GM12801 (cell line): ENCODE measurements around the gene GNA15.

ENCODE experiments used
- TF ChIP-seq, protein P1 (sequence below): IDR thresholded peaks from one replicate; pipeline ENCODE4 v1.5.1; 2011; ENCODE audit warnings: control low read depth; ENCODE audit not compliant: insufficient read length; ENCODE audit errors: extremely low read depth

GNA15 gene

GRCh38 chr19:3097442-3097871 lies 38.4 kb upstream of the GNA15 start:
- TF ChIP-seq, protein P1, sequence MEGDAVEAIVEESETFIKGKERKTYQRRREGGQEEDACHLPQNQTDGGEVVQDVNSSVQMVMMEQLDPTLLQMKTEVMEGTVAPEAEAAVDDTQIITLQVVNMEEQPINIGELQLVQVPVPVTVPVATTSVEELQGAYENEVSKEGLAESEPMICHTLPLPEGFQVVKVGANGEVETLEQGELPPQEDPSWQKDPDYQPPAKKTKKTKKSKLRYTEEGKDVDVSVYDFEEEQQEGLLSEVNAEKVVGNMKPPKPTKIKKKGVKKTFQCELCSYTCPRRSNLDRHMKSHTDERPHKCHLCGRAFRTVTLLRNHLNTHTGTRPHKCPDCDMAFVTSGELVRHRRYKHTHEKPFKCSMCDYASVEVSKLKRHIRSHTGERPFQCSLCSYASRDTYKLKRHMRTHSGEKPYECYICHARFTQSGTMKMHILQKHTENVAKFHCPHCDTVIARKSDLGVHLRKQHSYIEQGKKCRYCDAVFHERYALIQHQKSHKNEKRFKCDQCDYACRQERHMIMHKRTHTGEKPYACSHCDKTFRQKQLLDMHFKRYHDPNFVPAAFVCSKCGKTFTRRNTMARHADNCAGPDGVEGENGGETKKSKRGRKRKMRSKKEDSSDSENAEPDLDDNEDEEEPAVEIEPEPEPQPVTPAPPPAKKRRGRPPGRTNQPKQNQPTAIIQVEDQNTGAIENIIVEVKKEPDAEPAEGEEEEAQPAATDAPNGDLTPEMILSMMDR = no peak

- TF ChIP-seq, protein P1 = no peak
Observed at GRCh38 chr19:3098141-3098514, 37.7 kb upstream of the GNA15 start.

DNA sequence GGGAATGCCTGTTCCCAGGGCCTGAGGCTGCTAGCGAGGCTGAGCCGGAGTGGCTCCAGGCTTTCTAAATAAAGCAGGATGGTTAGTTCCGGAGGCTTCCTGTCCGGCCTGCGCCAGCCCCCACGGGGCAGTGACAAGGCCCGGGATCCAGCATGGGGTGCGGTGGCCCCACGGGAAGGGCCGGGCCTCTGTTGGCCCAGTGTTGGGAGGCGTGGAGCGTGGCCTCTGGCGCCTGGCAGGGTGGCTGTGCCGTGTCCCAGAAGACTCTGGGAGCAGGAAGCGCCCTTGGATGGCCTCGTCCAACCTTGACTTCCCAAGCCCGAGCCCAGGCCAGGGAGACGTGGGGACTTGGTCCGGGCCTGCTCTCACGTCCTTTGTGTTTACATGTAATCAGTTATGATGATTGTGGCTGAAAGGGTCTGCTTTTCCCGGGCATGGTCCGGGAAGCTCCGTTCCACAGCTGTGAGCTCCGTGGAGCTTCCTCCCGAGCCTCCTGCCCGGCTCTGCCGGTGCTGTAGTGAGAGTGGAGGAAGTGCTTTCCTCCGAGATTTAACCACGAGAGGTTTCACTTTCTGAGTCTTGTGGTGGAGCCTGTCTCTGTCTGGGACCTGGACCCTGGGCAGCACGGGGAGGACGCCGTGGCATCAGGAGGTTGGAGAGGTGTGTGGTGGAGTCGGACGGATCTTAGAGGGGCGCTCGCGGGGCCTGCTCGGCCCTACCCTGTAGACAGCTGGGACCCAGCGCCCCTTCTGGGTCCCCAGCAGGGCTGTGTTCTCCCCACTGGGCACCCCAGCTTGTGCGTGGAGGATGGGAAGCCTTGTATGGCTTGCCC lies 37.1 kb upstream of the GNA15 start:
- TF ChIP-seq, protein P1 = no peak

DNA sequence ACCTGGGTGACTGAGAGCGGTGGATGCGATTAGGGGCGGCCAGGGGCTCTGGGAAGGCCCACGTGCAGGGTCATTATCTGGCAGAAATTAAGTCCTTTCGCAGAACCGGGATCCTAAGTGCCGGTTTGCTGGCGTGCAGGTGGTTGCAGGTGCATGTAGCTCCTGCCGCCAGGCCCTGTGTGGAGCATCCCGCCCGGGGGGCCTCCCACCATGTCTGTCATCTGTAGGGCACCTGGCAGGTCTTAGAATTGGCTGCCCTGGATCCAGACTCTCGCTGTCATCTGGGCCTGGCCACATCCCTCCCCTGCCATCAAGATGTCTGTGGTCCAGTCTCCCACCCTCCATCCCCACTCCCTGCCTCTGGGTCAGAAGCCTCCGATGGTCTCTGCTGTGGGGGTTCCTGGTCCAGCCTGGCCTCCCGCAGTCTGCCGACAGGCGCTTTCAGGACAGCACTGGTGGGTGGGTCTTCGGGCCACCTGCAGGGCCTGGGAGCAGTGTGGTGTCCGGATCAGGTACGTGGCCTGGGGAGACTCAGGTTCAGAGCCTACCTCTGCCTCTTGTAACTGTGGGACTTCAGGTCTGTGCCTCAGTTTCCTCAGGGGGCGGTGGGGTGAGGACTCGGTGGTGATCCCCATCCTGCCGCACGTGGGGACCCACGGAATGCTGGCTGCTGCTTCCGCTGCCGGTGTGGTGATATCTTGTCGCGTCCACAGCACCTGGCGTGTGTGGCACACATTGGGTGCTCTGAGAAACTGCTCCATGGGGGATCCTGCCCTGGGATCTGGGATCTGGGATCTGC lies 36.3 kb upstream of the GNA15 start:
- TF ChIP-seq, protein P1 = no peak

DNA sequence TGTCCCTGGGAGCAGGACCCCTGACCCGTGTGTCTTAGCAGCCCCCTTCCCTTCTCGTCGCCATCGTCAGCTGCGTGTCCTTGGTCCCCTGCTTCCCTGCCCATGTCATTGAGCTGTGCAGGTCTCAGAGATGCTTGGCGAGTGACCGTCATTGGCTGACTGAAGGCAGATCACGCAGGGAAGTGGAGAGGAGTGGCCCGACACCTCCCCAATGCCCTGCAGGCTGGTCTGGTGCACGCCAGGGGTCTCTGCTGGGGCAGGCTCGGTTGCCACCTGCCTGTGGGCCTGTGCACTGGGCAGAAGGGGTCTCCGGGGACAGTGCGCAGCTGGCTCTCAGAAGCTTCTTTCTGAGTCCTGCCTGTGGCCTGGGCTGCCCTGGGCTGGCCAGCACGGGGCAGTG lies 35.5 kb upstream of the GNA15 start:
- TF ChIP-seq, protein P1 = no peak

DNA sequence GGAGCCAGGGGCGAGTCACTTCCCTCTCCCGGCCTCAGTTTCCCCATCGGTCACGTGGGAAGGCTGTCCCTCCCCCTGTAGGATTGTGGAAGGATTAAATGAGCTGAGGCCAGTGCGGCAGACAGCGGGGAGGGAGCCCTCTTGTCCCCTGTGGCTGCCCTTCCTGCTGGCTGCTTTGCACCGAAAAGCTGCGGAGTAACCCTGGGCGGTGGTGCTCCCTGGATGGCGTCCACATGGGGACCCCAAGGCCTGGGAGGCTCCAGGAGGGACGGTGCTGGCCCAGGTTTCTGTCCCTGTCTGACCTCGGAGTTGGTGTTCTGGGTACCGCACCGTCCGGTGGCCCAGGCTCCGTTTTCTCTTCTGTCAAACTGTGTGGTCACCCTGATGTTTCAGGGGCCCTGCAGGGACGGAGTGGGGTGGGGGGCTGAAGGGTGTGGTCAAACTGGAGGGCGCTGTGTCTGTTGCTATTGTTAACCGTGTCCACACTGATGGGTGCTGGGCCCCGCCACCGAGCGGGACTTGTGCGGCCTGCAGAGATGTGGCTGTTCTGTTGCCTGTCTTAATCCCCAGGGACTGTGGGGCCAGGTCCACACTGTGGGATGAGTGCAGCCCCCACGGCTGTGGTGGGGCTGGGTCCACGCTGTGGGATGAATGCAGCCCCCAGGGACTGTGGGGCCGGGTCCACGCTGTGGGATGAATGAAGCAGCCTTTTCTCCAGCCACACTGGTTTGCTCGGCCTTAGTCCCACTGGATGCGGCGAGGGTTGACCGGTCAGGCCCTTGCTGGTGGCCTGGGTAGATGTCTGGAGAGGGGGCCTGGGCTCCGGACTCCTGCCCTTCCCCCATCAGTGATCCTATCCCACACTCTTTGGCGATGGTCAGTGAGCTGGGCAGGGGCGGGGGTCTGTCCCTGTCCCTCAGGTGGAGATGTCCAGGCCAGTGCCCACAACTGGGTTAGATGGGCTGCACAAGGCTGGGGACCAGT lies 34.8 kb upstream of the GNA15 start:
- TF ChIP-seq, protein P1 = no peak
